ENCODE results near the gene PRCC. TPM values are rescaled to one million over a fixed set of nuclear protein-coding genes. Genes with fewer than 3 reads are reported as not detected.

Gene PRCC
- total RNA-seq, 4 donors from 2014 or later: 34.8 to 57.9 (median 43.6) TPM

DNA sequence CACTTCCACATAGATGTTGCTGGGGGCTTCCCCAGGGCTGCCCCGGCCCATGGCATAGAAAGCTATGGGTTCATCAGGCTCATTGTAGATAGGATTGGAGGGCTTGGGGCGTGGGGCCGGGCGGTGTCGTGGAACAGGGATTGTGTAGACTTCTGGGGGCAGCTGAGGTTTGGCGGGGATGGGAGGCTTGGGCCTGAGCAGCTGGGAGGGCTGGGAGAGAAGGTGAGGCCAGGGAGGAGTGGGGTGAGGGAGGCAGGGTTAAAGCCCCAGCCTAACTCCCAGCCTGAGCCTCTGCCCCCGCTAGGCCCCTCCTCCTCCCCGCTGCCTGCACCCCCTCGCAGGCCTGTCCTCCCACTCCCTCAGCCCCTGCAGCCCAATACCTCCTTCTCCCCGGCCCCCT is 41.9 kb downstream of the PRCC start:
- intact Hi-C loops (cut with DNase I): no loop called here
- no peak for DNase-seq
- 89 to 90% methylated on average over 10 of the region's 10 CpGs for WGBS, 2 donors

DNA sequence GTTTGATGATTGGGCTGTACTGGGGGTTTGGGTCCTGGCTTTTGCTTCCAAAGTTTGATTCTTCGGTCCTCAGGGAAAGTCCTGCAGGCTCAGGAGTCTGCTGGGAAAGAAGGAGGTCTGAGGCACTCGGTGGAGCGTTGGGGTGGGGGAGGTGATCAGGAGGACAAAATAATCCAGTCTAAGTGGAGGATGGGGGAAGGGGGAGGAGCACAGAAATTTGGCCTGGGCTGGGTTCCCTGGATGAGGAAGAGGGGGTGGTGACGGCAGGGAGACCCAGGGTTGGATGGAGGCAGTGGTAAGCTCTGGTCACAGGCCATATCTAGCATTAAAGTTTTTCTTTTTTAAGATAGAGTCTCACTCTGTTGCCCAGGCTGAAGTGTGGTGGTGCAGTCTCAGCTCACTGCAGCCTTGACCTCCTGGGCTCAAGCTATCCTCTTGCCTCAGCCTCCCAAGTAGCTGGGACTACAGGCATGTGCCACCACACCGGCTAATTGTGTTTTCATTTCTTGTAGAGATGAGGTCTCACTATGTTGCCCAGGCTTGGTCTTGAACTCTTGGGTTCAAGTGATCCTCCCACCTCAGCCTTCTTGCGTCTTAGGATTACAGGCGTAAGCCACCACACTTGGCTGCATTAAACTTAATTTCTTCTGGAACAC is 42.5 kb downstream of the PRCC start:
- no peak for DNase-seq
- no peaks in the 10 kb centered on the region for H3K36me3 ChIP-seq
- no peaks in the 10 kb centered on the region for H3K9me3 ChIP-seq
- peaks cover 10 to 34% of the 10 kb centered on the region in 2 donors for H3K4me1 ChIP-seq
- TF ChIP-seq POLR2A (IDR thresholded peaks at IDR 0.05): no peak
- TF ChIP-seq, protein P1, sequence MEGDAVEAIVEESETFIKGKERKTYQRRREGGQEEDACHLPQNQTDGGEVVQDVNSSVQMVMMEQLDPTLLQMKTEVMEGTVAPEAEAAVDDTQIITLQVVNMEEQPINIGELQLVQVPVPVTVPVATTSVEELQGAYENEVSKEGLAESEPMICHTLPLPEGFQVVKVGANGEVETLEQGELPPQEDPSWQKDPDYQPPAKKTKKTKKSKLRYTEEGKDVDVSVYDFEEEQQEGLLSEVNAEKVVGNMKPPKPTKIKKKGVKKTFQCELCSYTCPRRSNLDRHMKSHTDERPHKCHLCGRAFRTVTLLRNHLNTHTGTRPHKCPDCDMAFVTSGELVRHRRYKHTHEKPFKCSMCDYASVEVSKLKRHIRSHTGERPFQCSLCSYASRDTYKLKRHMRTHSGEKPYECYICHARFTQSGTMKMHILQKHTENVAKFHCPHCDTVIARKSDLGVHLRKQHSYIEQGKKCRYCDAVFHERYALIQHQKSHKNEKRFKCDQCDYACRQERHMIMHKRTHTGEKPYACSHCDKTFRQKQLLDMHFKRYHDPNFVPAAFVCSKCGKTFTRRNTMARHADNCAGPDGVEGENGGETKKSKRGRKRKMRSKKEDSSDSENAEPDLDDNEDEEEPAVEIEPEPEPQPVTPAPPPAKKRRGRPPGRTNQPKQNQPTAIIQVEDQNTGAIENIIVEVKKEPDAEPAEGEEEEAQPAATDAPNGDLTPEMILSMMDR (IDR thresholded peaks at IDR 0.05): no peak
- 83 to 92% methylated on average over 7 of the region's 7 CpGs for WGBS, 2 donors
- H3K27me3 ChIP-seq: no peaks in the 10 kb centered on the region
- H3K4me3 ChIP-seq (replicated peaks in 1 of 3): no peak overlapping the region
- H3K27ac ChIP-seq: no peak overlapping the region
- intact Hi-C loops (cut with DNase I): no loop called here

More for the DNA sequence above, 41.9 kb downstream of the PRCC start:
- Histone ChIP-seq H3K4me3 (replicated peaks in 1 of 3) (no peak overlapping the region), H3K9me3 (no peaks in the 10 kb centered on the region), H3K4me1 (peaks cover 16 to 34% of the 10 kb centered on the region in 2 donors), H3K36me3 (no peaks in the 10 kb centered on the region), H3K27ac (no peak overlapping the region), H3K27me3 (no peaks in the 10 kb centered on the region)
- TF ChIP-seq, protein P1 (IDR thresholded peaks at IDR 0.05): no peak

DNA sequence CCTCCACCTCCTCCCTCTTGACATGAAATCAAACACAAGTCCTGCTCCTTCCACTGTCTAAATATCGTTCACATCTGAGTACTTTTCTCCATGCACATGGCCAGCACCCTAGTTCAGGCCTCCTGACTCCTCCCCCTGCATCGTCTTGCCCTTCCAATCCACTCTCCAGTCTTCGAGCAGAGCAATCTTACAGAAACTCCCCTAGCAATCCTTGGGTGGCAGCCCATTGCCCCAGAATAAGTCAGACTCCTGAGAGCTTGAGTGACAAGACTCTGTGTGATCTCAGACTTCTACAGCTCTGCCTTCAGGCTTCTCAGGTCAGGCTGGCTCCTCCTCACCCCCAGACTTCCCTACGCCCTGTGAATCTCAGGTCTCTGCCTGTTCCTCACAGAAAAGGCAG is 43.8 kb downstream of the PRCC start:
- TF ChIP-seq, protein P1 (IDR thresholded peaks at IDR 0.05): no peak
- TF ChIP-seq POLR2A (IDR thresholded peaks at IDR 0.05): no peak
- Histone ChIP-seq H3K4me3 (replicated peaks in 1 of 3) (no peak overlapping the region), H3K27ac (no peak overlapping the region), H3K9me3 (no peaks in the 10 kb centered on the region), H3K27me3 (no peaks in the 10 kb centered on the region), H3K4me1 (peaks cover 10 to 24% of the 10 kb centered on the region in 2 donors), H3K36me3 (no peaks in the 10 kb centered on the region)
- 45 to 51% methylated on average over 4 of the region's 4 CpGs for WGBS, 2 donors
- intact Hi-C loops (cut with DNase I): no loop called here
- no peak for DNase-seq

DNA sequence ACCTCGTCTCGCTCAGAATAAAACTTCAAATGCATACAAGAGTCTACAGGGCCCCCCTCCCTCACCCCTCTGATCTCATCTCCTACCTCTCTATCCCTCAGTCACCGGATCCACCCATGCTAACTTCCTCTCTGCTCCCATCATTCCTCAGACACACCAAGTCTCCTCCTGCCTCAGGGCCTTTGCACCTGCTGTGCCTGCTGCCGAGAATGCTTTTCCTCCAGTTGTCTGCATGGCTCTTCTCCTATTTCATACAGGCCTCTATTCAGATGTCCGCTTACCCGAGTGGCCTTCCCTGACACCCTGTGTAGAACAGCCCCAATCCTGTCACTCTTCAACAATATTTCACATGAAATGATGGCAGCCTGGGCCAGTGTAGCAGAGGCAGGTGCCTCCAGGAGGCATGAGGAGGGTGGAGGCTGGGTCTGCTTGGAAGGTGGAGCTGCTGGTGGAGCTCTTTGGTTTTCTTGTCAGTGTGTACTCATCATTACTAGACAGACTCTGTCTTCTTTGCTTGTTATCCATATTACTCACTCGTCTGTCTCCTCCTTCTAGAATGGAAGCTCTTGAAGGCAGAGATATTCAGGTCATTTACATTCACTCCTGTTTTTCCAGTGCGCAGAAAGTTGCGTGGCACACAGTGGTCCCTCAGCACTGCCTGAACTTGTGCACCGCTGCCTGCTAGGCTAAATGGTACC is 45.1 kb downstream of the PRCC start:
- no peaks in the 10 kb centered on the region for H3K9me3 ChIP-seq
- H3K36me3 ChIP-seq: no peaks in the 10 kb centered on the region
- intact Hi-C loops (cut with DNase I): no loop called here
- no peak for DNase-seq
- H3K4me1 ChIP-seq: peaks cover 10 to 21% of the 10 kb centered on the region in 2 donors
- no peak for TF ChIP-seq POLR2A (IDR thresholded peaks at IDR 0.05)
- TF ChIP-seq, protein P1 (IDR thresholded peaks at IDR 0.05): no peak
- H3K4me3 ChIP-seq (replicated peaks in 1 of 3): no peak overlapping the region
- 99% methylated on average over 10 of the region's 10 CpGs for WGBS, 2 donors
- H3K27ac ChIP-seq: no peak overlapping the region
- no peaks in the 10 kb centered on the region for H3K27me3 ChIP-seq

DNA sequence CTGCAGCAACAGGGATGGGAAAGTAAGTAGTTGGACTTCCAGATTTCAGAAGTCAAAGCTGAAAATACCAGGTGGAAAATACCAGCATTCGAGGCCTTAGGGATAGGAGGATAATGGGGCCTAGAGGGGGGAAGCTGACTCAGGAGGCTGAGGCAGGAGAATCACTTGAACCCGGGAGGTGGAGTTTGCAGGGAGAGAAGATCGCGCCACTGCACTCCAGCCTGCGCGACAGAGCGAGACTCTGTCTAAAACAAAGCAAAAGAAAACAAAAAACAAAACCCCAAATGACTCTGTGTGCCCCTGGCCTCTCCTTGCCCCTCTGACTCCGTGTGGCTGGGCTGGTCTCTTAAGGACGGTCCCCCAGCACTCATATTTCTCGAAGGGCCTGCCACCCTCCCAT is 46.0 kb downstream of the PRCC start:
- no peaks in the 10 kb centered on the region for H3K9me3 ChIP-seq
- no peaks in the 10 kb centered on the region for H3K36me3 ChIP-seq
- no peak for DNase-seq
- peaks cover 10 to 21% of the 10 kb centered on the region in 2 donors for H3K4me1 ChIP-seq
- no peaks in the 10 kb centered on the region for H3K27me3 ChIP-seq
- intact Hi-C loops (cut with DNase I): no loop called here
- H3K4me3 ChIP-seq (replicated peaks in 1 of 3): peak overlapping the region in 2 of 3 donors; percentile 19 to 34
- TF ChIP-seq POLR2A (IDR thresholded peaks at IDR 0.05): no peak
- TF ChIP-seq, protein P1 (IDR thresholded peaks at IDR 0.05): no peak
- no peak overlapping the region for H3K27ac ChIP-seq
- WGBS, 2 donors: 25 to 37% methylated on average over 10 of the region's 10 CpGs

All from thyroid gland (tissue), 4 donors.